GM12873 (cell line): Measurements from ENCODE around the gene TIE1.

Source experiments
- TF ChIP-seq, protein P1 (sequence below): IDR thresholded peaks from 2 replicates; pipeline ENCODE4 v1.5.1; 2012; ENCODE audit warnings: low read depth, mild to moderate bottlenecking, moderate library complexity, low read length, control low read depth; ENCODE audit not compliant: insufficient read depth; ENCODE audit errors: missing control alignments

The TIE1 gene

DNA sequence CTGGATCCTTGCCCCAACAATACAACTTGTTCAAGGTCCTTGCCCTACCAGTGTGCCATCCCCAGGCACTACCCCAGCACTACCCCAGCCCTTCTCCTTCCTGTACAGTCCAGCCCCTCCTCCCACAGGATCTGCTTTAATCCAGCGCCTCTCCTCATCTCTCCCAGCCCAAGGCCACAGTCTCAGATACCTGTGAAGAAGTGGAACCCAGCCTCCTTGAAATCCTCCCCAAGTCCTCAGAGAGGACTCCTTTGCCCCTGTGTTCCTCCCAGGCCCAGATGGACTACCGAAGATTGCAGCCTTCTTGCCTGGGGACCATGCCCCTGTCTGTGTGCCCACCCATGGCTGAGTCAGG lies 51.5 kb downstream of the TIE1 start:
- TF ChIP-seq, protein P1, sequence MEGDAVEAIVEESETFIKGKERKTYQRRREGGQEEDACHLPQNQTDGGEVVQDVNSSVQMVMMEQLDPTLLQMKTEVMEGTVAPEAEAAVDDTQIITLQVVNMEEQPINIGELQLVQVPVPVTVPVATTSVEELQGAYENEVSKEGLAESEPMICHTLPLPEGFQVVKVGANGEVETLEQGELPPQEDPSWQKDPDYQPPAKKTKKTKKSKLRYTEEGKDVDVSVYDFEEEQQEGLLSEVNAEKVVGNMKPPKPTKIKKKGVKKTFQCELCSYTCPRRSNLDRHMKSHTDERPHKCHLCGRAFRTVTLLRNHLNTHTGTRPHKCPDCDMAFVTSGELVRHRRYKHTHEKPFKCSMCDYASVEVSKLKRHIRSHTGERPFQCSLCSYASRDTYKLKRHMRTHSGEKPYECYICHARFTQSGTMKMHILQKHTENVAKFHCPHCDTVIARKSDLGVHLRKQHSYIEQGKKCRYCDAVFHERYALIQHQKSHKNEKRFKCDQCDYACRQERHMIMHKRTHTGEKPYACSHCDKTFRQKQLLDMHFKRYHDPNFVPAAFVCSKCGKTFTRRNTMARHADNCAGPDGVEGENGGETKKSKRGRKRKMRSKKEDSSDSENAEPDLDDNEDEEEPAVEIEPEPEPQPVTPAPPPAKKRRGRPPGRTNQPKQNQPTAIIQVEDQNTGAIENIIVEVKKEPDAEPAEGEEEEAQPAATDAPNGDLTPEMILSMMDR: no peak

DNA sequence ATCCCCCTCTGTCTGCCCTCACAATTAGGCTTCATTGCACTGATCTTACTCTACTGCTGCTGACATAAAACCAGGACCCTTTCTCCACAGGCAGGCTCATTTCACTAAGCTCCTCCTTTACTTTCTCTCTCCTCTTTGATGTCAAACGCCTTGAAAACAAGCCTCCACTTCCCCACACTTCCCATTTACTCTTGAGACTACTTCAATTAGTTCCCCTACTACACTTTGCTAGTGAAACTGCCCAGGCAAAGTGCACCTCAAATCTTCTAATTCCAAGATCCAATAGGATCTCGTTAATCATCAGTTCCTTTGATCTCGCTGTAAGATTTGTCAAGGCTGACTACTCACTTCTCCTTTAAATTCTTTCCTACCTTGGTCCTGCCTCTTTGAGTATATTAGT lies 52.1 kb downstream of the TIE1 start:
- TF ChIP-seq, protein P1: no peak

- TF ChIP-seq, protein P1: no peak
Observed at GRCh38 chr1:43354471-43354870, 53.7 kb downstream of the TIE1 start.

- TF ChIP-seq, protein P1: no peak
Observed at GRCh38 chr1:43354936-43355335, 54.2 kb downstream of the TIE1 start.

DNA sequence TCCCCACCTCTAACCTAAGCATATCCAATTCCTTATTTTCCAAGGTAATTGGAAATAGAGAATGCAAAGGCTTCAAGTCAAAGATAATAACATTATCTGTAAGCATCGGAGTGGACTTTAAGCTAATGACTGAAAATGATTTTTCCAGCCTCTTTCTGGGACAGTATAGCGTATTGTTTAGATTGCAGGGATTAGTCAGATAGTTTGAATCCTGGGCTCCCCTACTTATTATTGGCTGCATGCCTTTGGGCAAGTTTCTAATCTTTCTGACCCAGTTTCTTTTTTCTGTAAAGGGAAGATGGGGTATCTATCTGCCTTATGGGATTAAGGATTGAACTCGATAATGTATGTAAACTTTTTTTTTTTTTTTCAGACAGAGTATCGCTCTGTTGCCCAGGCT lies 56.5 kb downstream of the TIE1 start:
- TF ChIP-seq, protein P1: no peak

- TF ChIP-seq, protein P1: peak; percentile 67
Observed at GRCh38 chr1:43358121-43358745, 57.5 kb downstream of the TIE1 start.

- TF ChIP-seq, protein P1: no peak
Observed at GRCh38 chr1:43358746-43359693, 58.2 kb downstream of the TIE1 start, which contains the start of gene CDC20. Gene CDC20, plus strand, starts transcription at chr1:43358981. Its CDS starts 235 bp downstream, at chr1:43359216.
